ENCODE data around the gene TRPC5OS.

The TRPC5OS gene

DNA sequence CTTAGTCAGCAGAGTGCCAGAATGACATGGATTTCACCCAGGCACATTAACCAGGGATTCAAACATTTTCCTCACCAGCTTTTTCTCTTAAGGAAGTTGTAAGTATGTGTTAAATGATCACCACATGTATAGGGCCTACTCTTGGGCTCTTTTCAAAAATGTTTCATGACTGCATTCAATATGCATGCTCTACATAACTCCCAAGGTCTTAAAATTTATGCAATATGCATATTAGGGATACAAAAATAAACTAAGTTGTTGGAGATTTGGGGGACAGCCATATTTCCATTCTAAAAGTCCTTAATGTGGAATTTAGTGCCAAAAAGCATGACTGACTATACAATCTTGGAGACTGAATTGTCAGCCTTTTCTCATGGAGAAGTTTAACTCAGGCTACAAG is 25.0 kb upstream of the TRPC5OS start:
- TF ChIP-seq ZFX (IDR thresholded peaks at IDR 0.05) = no peak
- TF ChIP-seq, protein P1, sequence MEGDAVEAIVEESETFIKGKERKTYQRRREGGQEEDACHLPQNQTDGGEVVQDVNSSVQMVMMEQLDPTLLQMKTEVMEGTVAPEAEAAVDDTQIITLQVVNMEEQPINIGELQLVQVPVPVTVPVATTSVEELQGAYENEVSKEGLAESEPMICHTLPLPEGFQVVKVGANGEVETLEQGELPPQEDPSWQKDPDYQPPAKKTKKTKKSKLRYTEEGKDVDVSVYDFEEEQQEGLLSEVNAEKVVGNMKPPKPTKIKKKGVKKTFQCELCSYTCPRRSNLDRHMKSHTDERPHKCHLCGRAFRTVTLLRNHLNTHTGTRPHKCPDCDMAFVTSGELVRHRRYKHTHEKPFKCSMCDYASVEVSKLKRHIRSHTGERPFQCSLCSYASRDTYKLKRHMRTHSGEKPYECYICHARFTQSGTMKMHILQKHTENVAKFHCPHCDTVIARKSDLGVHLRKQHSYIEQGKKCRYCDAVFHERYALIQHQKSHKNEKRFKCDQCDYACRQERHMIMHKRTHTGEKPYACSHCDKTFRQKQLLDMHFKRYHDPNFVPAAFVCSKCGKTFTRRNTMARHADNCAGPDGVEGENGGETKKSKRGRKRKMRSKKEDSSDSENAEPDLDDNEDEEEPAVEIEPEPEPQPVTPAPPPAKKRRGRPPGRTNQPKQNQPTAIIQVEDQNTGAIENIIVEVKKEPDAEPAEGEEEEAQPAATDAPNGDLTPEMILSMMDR (conservative IDR thresholded peaks at IDR 0.05) = no peak

DNA sequence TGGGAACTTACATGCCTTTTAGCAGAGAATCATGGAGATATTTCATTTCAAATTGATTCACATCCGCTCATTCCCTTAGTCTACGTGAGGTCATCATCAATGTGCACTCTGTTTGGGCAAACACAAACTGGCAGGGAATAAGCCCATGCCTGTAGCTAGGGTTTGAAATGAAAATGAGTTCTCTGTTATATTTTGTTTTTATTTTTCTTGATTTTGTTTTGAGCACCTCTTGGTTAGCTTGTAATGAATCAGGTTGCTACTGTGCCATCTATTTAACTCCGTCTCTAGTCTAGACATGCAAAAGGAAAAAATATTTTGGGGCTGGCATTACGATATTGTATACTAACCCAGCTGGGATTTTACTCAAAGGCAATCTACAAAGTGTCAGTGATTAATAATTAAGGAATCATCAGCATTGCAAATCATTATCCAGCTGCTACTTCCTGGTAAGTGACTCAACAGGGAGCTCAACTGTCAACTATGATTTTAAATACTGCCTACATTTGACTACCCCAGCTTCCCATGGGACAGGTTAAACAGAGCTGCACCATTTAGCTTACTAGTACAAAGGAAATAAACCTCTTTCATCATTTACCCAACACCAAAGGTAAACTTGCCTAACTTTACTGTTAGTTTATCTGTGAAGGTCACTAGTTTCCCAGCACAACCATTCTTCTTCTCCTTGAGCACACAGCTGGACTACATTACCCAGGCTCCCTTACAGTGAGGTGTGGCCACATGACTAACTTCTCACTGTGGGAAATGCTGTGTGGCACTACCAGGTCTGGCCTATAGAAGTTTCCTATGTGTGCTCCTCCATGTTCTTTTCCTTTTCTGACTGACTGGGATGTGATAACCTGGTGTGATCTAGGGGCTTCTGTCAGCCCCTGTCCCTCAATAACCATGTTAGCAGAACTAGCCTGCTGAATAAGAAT is 21.2 kb upstream of the TRPC5OS start:
- no peak overlapping the region for H3K27ac ChIP-seq
- TF ChIP-seq, protein P1 (conservative IDR thresholded peaks at IDR 0.05) = no peak
- no peak for TF ChIP-seq ZFX (IDR thresholded peaks at IDR 0.05)

More for the DNA sequence above, 25.0 kb upstream of the TRPC5OS start:
- H3K27ac ChIP-seq = no peak overlapping the region

DNA sequence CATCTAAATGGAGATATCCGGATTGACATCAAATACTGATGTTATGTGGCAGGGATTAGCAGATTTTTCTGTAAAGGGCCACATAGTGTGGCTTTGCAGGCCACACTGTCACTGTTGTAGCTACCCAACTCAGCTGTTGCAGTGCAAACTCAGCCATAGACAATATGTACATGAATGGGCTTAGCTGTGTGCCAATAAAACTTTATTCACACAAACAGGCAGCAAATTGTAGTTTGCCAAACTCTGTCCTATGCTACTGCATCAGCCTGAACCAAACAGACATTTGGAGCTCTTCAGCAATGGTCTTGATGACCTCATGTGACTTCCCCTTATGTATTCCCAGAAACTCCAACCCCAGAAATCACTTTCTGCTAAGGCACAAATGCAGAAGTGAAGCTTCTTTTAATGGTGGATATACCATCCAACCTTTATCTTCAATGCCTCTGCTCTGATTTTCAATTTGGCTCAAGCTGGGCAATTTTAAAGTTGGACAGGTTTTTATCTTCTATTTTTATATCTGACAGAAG is 18.4 kb upstream of the TRPC5OS start:
- TF ChIP-seq, protein P1 (conservative IDR thresholded peaks at IDR 0.05) = no peak
- no peak for TF ChIP-seq ZFX (IDR thresholded peaks at IDR 0.05)
- no peak overlapping the region for H3K27ac ChIP-seq

DNA sequence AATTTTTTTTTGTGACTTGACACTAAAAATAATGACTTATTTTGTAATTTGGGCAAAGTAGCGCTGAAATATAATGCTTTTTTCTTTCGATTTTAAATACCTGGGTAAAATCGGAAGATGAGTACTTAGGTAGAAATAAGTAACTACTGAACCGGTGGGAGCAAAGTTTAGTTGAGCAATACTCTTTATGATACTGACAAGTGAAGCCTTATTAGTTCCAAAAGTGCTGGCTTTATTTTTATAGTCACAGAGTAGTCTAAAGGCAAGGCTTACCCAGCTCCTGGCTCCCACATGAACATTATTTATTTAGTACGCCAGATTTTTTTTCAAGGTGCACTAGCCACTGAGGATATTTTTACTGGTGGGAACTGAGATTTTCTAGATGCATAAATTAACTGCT is 14.4 kb upstream of the TRPC5OS start:
- H3K27ac ChIP-seq = no peak overlapping the region
- TF ChIP-seq ZFX (IDR thresholded peaks at IDR 0.05) = no peak
- TF ChIP-seq, protein P1 (conservative IDR thresholded peaks at IDR 0.05) = no peak

DNA sequence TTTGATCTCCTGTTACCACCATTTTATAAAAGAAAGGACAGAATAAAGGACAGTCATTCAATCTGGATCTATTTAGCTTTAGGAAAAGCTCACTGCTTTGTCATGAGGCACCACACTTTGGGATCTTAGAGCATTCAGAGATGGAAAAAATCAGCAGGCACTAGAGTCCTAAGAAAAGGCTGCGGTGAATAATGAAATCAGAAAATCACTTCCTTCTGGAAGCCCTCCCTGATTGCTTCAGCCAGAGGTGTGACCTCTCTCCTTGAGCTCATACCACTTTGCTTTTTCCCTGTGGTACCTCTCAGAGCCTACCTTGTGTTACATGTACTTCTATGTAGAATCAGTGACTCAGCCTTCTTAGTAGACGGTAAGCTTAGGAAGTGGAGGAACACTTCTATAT is 8.7 kb upstream of the TRPC5OS start:
- no peak overlapping the region for H3K27ac ChIP-seq
- TF ChIP-seq, protein P1 (conservative IDR thresholded peaks at IDR 0.05) = no peak
- TF ChIP-seq ZFX (IDR thresholded peaks at IDR 0.05) = no peak

DNA sequence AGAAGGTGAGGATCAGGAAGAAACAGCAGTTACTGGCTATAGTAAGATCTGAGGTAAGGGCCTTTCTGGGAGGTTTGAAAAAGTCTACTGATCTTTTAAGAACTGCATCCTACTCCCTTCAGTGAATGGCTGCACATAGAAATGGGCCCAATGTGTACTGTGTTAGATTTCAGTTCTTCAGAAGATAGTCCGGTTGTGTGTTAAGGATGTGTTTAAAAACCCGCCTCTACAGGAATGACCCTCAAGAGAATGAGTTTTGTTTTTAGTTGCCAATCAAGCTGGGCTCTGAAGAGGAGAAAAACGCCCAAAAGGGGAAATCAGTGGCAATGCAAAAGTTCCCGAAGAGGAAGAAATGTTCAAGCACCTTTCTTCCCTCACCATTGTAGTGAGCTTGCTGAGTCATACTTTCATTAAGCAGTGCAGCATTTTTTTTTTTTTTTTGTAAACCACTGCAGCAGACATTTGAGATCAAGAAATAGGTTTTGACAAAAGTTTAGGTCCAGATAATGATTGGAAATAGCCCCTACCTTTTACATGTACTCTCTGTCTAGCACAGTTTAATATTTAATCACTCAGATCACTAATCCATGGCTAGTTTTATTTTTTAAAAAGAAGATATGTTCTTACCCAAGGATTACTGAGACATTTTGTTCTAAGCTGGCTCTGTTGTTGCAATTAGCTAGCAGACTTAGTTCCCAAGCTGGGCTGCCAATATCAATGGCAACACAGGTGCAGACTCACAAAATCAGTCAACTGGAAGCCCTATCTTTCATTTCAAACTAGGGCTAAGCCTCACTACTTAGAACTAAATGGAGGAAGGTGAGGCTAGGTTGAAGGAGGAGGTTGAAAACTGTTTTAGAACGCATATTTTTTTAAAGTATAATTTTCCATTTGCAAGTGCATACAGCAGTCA is 7.0 kb upstream of the TRPC5OS start:
- no peak for TF ChIP-seq ZFX (IDR thresholded peaks at IDR 0.05)
- TF ChIP-seq, protein P1 (conservative IDR thresholded peaks at IDR 0.05) = no peak
- H3K27ac ChIP-seq = no peak overlapping the region
